Transverse colon (tissue), 4 donors: ENCODE data around the gene PRR7. TPM values are rescaled to one million over a fixed set of nuclear protein-coding genes. Genes with fewer than 3 reads are reported as not detected.

ENCODE experiments used
- DNase-seq: peaks from one replicate; pipeline ENCODE4 v3.0.0-alpha.2; 2019
- H3K27ac ChIP-seq, 4 donors: fragments of 200-600 bp; sonication (generic); 2 replicates each; pipeline ENCODE4 v1.5.1; 2016 to 2018; ENCODE audit warnings: inconsistent platforms in 4 of 4
- H3K27me3 ChIP-seq: fragments of 200-600 bp; sonication (generic); 2 replicates; pipeline ENCODE4 v1.5.1; 2017; ENCODE audit warnings: inconsistent platforms
- H3K36me3 ChIP-seq, 4 donors: fragments of 200-600 bp; sonication (generic); 2 replicates each; pipeline ENCODE4 v1.5.1; 2017 to 2019; ENCODE audit warnings: inconsistent platforms in 4 of 4
- H3K4me1 ChIP-seq, 4 donors: fragments of 200-600 bp; sonication (generic); 2 replicates each; pipeline ENCODE4 v1.5.1; 2017 to 2020; ENCODE audit warnings: inconsistent platforms in 4 of 4
- H3K4me3 ChIP-seq, 4 donors: fragments of 200-600 bp; sonication (generic); 1 replicate in 1 of 4; 2 replicates in 3 of 4; pipeline versions ENCODE4 v1.5.1 to v1.6.1; 2017 to 2019; ENCODE audit warnings: inconsistent platforms in 4 of 4
- H3K9me3 ChIP-seq, 2 donors: fragments of 200-600 bp; sonication (generic); 2 replicates each; pipeline ENCODE4 v1.5.1; 2017 to 2019; ENCODE audit warnings: inconsistent platforms in 2 of 2
- EP300 ChIP-seq: sonication (generic); formaldehyde crosslinking; IDR thresholded peaks from one replicate; pipeline ENCODE4 v1.6.1; 2017; ENCODE audit warnings: antibody characterized with exemption, low read depth
- POLR2A ChIP-seq: fragments of 450-650 bp; IDR thresholded peaks from one replicate; pipeline ENCODE4 v1.6.1; 2016; ENCODE audit warnings: antibody characterized with exemption, mild to moderate bottlenecking, moderate library complexity
- POLR2AphosphoS5 ChIP-seq, 3 donors: sonication (generic); formaldehyde crosslinking; IDR thresholded peaks; one replicate each; pipeline ENCODE4 v1.6.1; 2016; ENCODE audit warnings: antibody characterized with exemption in 3 of 3
- WGBS, 2 donors: methylation state at CpG; one replicate each; pipeline ENCODE4 v1.1.5; 2018; ENCODE audit warnings: low coverage in 1 of 2; 5-methylcytosine and 5-hydroxymethylcytosine counted together
- in situ Hi-C, 4 donors: fragments of 200-750 bp; cut with MboI; loops; one replicate each; pipeline versions ENCODE4 v1.15.0 to v1.15.1; 2017; ENCODE audit warnings: low sequenced_read_pairs in 3 of 4, low pct_ligation_motif_present in 1 of 4, low pct_unique_long_range_greater_than_20kb in 1 of 4
- intact Hi-C: fragments of 100-400 bp; cut with DNase I; formaldehyde crosslinking; loops from one replicate; pipeline ENCODE4 v1.15.1; 2023; ENCODE audit warnings: low total_unique reads
- total RNA-seq, 4 donors: library from RNA; depleted of rRNA; stranded (reverse); fragments of >200 nt; gene quantifications; one replicate each; pipeline ENCODE4 v1.1.0, GENCODE V29; 2016
- TF ChIP-seq, protein P1 (sequence below), 5 experiments: fragments of 200-600 bp in 3 of 5; fragments of 450-650 bp in 2 of 5; sonication (generic) in 3 of 5; IDR thresholded peaks; 1 replicate in 2 of 5; 2 replicates in 3 of 5; pipeline ENCODE4 v1.5.1; 2016 to 2017; ENCODE audit warnings: antibody characterized with exemption in 5 of 5, inconsistent platforms in 3 of 5, mild to moderate bottlenecking in 2 of 5, moderate library complexity in 1 of 5

PRR7 gene
- total RNA-seq, 4 donors from 2014 or later: 2.1 to 5.0 (median 2.5) TPM; not detected in 1

DNA sequence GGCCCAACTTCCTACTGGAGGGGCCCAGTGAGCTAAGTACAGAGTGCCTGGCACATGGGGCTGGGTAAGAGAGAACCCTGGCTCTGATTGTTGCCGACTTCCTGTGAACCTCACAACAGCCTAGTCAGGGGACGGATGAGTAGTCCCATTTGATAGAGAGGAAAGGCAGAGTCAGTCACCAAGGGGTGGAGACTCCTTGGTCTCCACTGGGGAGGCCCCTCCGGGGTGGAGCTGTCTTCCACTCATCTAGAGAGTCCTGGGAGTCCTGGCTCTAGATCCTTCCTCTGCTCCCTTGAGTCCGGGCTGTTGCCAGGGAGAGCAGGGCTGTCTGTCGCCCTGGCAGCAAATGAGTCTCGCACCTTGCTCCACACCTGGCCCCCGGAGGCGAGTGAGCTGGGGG is 12.2 kb upstream of the PRR7 start:
- Histone ChIP-seq H3K27me3 (no peaks in the 10 kb centered on the region), H3K27ac (no peak overlapping the region), H3K36me3 (peaks cover 0 to 41% (median 25%) of the 10 kb centered on the region in 4 donors), H3K4me3 (no peak overlapping the region), H3K4me1 (peaks cover 13 to 20% (median 17%) of the 10 kb centered on the region in 4 donors), H3K9me3 (no peaks in the 10 kb centered on the region)
- intact Hi-C loops: no loop called here
- TF ChIP-seq POLR2AphosphoS5 (IDR thresholded peaks at IDR 0.05): no peak
- TF ChIP-seq, protein P1, sequence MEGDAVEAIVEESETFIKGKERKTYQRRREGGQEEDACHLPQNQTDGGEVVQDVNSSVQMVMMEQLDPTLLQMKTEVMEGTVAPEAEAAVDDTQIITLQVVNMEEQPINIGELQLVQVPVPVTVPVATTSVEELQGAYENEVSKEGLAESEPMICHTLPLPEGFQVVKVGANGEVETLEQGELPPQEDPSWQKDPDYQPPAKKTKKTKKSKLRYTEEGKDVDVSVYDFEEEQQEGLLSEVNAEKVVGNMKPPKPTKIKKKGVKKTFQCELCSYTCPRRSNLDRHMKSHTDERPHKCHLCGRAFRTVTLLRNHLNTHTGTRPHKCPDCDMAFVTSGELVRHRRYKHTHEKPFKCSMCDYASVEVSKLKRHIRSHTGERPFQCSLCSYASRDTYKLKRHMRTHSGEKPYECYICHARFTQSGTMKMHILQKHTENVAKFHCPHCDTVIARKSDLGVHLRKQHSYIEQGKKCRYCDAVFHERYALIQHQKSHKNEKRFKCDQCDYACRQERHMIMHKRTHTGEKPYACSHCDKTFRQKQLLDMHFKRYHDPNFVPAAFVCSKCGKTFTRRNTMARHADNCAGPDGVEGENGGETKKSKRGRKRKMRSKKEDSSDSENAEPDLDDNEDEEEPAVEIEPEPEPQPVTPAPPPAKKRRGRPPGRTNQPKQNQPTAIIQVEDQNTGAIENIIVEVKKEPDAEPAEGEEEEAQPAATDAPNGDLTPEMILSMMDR (IDR thresholded peaks at IDR 0.05): no peak
- no peak for TF ChIP-seq POLR2A
- no peak for TF ChIP-seq EP300
- no peak for DNase-seq
- in situ Hi-C loops: no loop called here
- WGBS, 2 donors: 95% methylated on average over 7 of the region's 8 CpGs; no CpG with 5 or more reads in 1 of the 2 donors

DNA sequence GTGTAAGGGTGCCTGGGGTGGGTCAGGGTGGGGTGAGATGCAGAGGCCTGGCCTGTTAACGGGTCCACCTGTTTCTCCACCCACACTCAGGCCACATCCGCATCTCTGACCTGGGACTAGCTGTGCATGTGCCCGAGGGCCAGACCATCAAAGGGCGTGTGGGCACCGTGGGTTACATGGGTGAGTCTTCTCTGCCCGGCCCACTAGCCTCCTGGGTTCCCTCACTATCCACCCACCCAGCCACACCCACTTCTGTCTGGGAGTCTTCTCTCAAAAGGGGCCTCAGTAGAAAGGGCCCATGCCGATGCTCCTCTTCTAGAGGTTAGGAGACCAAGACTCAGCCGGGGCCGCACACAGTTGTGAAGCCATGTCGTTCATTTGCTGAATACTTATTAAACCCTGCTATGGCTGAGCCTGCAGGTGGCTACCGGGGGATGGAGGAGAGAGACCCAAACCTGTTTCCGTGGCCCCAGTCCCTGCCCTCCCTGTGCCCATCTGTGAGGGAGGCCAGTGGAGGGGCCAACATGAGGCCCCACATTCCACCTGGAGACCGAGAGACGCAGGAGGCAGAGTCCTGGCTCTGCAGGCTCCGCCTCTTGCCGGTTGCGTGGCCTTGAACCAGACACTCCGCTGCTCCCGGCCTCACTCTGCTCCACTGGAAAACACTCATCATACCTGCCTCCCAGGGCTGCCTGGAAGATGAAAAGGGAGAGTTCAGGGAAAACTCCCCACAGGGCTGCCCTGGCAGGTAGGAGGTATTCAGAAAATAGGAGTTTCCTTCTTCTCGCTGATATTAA is 11.5 kb upstream of the PRR7 start:
- H3K9me3 ChIP-seq: no peaks in the 10 kb centered on the region
- intact Hi-C loops (no loop called here), in situ Hi-C loops (no loop called here)
- H3K36me3 ChIP-seq: peaks cover 0 to 41% (median 25%) of the 10 kb centered on the region in 4 donors
- 91 to 100% methylated on average over 1 to 19 of the region's 20 CpGs for WGBS, 2 donors
- no peak for DNase-seq
- no peaks in the 10 kb centered on the region for H3K27me3 ChIP-seq
- H3K4me3 ChIP-seq: no peak overlapping the region
- no peak for TF ChIP-seq POLR2A
- TF ChIP-seq, protein P1 (IDR thresholded peaks at IDR 0.05): no peak
- TF ChIP-seq EP300: no peak
- no peak for TF ChIP-seq POLR2AphosphoS5 (IDR thresholded peaks at IDR 0.05)
- peaks cover 13 to 15% (median 14%) of the 10 kb centered on the region in 4 donors for H3K4me1 ChIP-seq
- H3K27ac ChIP-seq: no peak overlapping the region

DNA sequence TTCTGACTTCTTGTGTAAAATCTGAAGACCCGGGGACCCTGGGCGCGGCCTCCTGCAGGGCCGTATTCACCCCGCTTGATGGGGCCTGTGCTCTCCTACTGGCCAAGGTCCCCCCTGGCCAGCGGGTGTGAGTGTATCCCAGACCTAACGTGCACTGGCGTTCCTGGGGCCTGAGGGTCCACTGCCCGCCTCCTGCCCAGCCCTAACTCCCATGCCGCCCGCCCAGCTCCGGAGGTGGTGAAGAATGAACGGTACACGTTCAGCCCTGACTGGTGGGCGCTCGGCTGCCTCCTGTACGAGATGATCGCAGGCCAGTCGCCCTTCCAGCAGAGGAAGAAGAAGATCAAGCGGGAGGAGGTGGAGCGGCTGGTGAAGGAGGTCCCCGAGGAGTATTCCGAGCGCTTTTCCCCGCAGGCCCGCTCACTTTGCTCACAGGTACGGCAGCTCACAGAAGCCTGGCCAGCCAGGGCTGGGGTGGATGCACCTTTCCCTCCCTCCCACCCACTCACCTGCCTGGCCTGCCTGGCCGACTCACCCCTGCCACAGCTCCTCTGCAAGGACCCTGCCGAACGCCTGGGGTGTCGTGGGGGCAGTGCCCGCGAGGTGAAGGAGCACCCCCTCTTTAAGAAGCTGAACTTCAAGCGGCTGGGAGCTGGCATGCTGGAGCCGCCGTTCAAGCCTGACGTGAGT is 10.6 kb upstream of the PRR7 start:
- in situ Hi-C loops: no loop called here
- Histone ChIP-seq H3K27ac (no peak overlapping the region), H3K9me3 (no peaks in the 10 kb centered on the region), H3K36me3 (peaks cover 0 to 46% (median 27%) of the 10 kb centered on the region in 4 donors), H3K27me3 (no peaks in the 10 kb centered on the region), H3K4me1 (peaks cover 6 to 8% (median 7%) of the 10 kb centered on the region in 4 donors), H3K4me3 (no peak overlapping the region)
- no peak for TF ChIP-seq POLR2AphosphoS5 (IDR thresholded peaks at IDR 0.05)
- TF ChIP-seq EP300: no peak
- TF ChIP-seq, protein P1 (IDR thresholded peaks at IDR 0.05): no peak
- intact Hi-C loops: no loop called here
- 95% methylated on average over 37 of the region's 37 CpGs; no CpG with 5 or more reads in 1 of the 2 donors for WGBS, 2 donors
- DNase-seq: no peak

DNA sequence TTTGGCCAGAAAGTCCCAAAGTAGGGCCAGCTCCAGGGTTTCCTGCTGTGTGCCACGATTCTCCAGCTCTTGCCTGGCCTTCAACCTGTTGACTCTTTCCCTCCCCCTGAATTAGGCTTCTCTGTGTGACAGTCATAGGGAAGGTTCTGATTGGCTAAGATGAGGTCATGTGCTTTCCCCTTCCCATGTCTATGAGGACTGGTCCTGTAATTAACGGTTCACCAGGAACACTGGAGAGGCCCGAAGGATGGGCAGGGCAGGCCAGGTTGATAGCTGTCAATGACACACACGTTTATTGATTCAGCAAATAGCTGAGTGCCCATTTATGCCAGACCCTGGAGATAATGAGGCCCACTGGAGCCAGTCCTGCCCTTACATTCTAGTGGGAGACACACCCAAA is 9.0 kb upstream of the PRR7 start:
- no peak overlapping the region for H3K4me3 ChIP-seq
- peaks cover 0 to 5% (median 2%) of the 10 kb centered on the region in 4 donors for H3K4me1 ChIP-seq
- intact Hi-C loops (no loop called here), in situ Hi-C loops (no loop called here)
- TF ChIP-seq EP300 (no peak), POLR2AphosphoS5 (IDR thresholded peaks at IDR 0.05) (no peak), POLR2A (no peak)
- TF ChIP-seq, protein P1 (IDR thresholded peaks at IDR 0.05): no peak
- no peaks in the 10 kb centered on the region for H3K9me3 ChIP-seq
- DNase-seq: no peak
- H3K27ac ChIP-seq: no peak overlapping the region
- H3K36me3 ChIP-seq: peaks cover 0 to 49% (median 27%) of the 10 kb centered on the region in 4 donors
- no peaks in the 10 kb centered on the region for H3K27me3 ChIP-seq
- WGBS, 2 donors: 58% methylated on average over 4 of the region's 4 CpGs; no CpG with 5 or more reads in 1 of the 2 donors
